Medulla oblongata (tissue), 1 donor: ENCODE measurements around the gene TSPAN1.

Source experiments
- DNase-seq: peaks from one replicate; pipeline ENCODE4 v3.0.0-alpha.2; 2015; ENCODE audit errors: extremely low spot score

TSPAN1 gene

DNA sequence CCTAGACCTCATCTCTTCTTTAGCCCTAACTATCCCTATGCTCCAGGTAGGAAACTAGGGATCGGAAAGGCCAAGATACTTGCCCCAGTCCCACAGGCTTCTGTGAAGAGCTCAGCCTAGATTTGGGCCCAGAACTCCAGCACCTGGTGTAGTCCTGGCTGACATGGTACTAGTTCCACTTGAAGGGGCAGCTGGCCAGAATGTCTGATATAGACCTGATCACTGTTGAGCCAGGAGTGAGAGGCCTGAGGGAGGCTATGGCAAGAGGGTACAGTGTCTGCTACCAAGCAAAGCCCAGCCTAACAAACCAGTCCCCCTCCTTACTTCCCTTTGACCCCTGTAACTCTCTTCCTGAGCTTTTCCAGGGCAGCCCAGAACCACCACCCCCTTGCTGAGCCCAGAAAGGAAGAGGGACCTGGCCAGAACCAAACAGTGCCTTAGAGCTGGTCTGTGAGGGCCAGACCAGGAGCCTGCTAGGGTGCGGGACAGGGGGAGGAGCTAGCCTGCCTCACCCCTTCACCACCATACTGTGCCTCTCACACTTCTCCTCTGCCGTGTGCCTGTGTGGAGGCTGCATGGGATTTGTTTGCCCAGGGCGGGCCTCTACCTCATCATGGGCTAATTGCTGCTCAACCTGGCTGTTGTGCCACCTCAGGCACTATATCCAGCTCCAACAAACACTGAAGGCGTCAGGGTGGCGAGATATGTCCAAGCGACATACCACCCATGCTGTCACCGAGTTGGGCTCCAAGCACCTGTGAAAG, 12.4 kb downstream of the TSPAN1 start:
- no peak for DNase-seq

DNA sequence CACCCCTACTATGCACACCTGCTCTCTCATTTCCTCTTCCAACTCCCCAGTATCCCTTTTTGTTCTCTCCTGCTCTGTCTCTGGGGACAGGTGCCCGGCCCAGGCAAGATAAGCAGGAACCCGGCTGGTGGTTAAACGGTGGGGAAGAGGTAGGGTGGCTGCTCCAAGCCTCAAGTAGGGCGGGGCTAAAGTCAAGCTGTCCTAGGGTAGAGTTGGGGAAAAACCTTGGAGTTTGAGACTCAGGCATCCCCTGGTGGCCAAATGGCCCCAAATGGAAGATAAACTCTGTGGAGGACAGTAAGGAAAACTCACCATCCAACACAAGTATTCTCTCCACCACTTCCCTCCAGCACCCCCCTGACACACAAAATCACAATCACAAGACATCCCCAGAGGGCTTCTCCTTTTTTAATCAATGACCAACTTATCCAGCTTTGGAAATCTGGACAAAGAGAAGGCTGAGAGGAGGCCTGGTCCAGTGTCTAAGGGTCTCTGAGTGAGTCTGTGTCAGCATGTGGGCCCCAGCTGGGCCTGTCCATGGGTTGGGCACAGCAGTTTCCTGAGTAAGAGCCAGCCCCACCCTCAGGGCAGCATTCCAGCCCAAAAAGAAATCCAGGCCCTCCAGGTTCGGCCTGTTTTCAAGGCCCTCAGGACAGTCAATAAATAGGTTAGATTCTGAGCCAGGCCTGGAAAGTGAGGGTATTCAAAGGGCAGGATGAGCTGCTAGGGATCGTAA, 13.6 kb downstream of the TSPAN1 start:
- DNase-seq, result no peak

DNA sequence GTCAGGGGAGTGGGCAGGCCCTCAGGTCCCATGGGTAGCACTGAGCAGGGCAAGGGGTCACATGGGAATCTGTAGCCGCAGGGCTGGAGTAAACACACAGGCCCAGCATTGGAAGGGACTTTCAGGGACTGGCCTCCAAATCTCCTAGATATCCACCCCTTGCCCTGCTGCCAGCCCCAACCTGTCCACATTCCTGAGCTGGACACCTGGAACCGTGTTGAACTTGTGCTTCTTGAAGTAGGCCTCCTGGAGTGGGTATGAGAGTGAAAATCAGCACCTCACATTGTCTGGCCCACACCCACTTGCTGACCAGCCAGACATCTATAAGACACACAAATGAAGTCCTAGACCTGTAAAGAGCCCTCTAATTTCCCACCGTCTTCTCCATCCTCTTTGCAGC, 15.7 kb downstream of the TSPAN1 start:
- DNase-seq, result no peak

DNA sequence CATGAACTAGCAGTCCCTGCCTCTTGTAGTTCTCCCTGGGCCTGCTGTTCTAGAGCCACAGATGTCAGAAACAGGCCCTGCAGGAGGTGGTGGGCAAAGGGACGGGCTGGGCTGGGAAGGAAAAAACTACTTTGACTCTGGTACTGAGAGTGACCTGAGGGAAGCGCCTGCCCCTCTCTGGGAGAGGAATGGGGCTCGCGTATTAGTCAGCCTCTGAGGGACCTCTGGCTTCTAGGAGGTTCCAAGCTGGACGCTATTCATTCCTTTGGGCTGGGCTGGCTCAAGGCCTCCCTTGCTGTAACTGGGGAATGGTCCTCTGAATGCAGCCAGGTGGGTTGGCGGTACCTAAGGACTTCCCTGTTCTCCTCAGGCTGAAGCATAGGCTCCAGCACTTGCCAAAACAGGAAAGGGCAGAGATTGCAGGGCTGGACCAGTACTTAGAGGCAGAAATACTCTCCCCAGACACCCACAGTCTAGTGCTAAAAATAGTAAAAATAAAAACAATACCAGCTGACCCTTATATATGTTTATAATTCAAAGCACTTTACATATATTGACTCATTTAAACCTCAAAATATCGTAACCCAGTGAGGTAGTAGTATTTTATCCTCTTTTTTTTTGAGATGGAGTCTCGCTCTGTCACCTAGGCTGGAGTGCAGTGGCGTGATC, 16.3 kb downstream of the TSPAN1 start:
- no peak for DNase-seq

DNA sequence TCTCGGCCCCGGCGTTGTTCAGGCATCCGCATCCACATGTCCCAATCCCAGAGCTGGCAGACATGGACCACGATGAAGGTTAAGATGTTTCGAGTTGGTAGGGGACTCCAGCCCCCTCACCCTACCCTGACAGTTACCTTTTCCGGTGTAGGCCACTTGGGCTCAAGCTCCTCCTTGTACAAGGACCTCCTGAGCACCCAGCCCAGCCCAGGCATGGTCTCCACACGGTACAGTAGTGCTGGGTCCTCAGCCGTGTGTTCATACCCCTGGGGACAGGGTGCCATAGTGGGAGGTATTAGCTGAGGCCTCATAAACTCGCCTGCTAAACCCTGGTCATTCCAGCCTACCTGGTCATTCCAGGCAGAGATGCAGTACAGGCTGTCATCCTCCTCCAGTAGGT, 17.3 kb downstream of the TSPAN1 start:
- no peak for DNase-seq

DNA sequence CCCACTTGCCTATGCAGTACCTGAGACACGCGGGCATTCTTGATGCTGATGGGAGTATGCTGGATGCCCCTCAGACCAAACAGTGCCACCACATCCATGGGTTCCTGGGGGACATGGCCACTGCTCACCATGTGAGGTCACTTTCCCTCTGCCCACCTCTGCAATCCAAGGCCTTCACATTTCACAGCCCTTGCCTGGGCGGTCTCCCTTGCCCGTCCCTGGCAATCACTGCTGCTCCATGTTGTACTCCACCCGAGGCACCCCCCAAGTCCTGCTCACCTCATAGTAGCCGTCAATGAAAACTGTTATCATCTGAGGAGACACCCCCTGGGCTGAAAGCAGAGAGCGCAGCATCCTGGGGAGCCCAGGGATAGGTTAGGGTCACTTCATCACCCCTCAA, 18.4 kb downstream of the TSPAN1 start:
- DNase-seq, result no peak

- DNase-seq, result no peak
Measured at GRCh38 chr1:46193984-46194570, 19.2 kb downstream of the TSPAN1 start.

- DNase-seq, result no peak
Measured at GRCh38 chr1:46194641-46195193, 19.8 kb downstream of the TSPAN1 start.

GRCh38 chr1:46196609-46197008, 21.7 kb downstream of the TSPAN1 start:
- no peak for DNase-seq

GRCh38 chr1:46197560-46197963, 22.7 kb downstream of the TSPAN1 start:
- DNase-seq, result no peak

DNA sequence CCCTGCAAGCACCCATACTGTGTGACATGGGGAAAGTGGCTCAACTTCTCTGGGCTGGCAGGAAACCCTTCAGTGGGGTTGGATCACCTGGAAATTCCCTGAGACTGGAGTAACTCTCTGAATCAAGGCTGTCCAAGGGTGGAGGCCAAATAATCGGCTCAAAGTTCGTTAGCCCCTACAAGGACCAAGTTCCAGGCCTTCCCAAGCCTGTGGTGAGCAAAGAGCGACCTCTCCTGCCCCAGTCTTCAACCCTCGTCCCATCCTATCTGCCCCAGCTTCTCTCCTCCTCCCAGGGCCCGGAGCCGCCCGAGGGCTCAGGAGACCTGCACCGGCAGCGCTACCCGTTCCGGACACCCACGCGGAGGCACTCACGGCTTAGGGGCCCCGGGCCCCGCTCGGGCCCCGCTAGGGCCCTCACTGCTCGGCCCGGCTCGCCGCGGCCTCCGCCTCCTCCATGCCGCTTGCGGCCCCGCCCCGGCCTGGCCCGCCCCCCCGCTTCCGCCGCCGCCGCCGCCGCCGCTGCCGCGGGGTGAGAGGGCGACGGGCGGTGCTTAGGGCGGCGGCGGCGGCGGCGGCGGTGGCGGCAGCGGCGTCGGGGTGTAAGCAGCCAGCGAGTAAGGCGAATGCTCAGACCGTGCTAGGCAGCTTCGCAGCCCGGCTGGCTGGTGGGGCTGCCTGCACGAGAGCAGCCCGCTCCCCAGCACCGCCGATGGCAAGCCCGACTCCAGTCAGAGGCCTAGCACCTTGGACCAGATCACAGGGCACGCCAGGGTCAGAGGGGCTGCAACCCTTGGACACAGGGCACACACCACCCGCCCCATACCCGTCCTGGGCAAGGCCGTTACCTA, 23.3 kb downstream of the TSPAN1 start, which contains the start of gene POMGNT1:
Gene POMGNT1 (minus strand): TSS at position 471 of the 848 bp plus-strand sequence. CDS start 613 bp downstream, outside the sequence.
- peak; percentile 58 for DNase-seq

DNA sequence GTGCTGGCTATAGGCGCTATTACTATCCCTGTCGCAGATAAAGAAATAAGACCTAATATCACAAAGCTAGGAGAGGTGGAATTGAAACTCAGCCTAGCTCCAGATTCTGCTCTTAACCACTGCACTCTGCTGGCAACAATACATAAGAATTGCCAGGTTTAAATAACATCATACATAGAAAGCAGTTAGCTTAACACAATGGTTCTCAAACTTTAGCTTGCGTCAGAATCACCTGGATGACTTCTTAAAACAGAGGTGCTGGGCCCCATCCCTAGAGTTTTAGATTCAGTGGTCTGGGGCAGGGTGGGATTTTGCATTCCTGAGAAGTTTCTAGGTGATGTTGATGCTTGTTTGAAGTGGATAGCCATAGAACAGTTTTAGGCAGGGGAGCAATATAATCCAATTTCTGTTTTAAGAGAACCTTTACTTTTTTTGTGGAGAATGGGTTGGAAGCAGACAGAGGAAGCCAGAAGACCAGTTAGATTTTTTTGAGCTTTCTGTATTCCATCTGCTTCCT, 24.4 kb downstream of the TSPAN1 start:
- DNase-seq, result no peak

GRCh38 chr1:46203738-46204405, 29.0 kb downstream of the TSPAN1 start:
- no peak for DNase-seq

DNA sequence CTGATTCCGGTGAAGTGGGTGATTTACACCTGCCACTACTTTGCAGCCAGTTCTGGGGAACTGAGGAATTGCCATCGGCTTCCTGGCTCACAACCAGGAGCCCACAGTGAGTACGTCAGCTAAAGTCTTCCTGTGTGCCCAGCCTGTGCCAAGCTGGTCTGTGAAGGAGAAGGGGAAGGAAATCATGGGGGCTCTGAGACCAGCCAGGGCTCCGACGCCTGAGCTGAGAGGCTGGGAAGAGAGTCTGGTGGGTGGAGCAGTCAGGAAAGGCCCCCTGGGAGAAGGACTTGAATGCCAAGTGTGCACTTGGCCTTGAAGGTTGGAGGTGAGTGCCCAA, 29.5 kb downstream of the TSPAN1 start:
- peak; percentile 75 for DNase-seq

- no peak for DNase-seq
Measured at GRCh38 chr1:46205141-46205540, 30.3 kb downstream of the TSPAN1 start.

GRCh38 chr1:46205791-46206190, 30.9 kb downstream of the TSPAN1 start:
- DNase-seq, result no peak

GRCh38 chr1:46206399-46206798, 31.5 kb downstream of the TSPAN1 start:
- DNase-seq, result no peak

GRCh38 chr1:46210561-46210960, 35.7 kb downstream of the TSPAN1 start:
- DNase-seq, result no peak

DNA sequence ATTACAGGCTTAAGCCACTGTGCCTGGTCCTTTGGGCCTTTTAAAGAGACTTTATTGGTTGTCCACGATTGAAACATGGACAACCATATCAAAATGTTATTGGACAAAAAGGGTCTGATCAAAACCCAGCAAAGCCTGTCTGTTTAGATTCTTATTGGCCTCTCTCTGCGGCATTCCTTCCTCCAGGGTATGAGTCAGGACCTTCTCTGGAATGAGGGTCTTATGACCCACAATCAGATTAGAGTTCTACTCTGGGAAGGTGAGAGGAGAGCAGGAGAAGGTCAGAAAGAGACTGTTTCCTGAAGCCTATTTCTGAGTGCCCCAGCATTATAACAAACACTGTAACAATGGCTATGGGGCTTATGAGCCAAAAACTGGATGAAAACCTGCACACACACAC, 36.2 kb downstream of the TSPAN1 start:
- no peak for DNase-seq

- no peak for DNase-seq
Measured at GRCh38 chr1:46215504-46215903, 40.6 kb downstream of the TSPAN1 start.
